ENCODE results near the gene TOR1AIP2.
"Not testable (repeated sequence)": the region's sequence is repeated elsewhere in the genome, so short reads cannot be mapped to it uniquely, and the experiment has no call there.

TOR1AIP2 gene

DNA sequence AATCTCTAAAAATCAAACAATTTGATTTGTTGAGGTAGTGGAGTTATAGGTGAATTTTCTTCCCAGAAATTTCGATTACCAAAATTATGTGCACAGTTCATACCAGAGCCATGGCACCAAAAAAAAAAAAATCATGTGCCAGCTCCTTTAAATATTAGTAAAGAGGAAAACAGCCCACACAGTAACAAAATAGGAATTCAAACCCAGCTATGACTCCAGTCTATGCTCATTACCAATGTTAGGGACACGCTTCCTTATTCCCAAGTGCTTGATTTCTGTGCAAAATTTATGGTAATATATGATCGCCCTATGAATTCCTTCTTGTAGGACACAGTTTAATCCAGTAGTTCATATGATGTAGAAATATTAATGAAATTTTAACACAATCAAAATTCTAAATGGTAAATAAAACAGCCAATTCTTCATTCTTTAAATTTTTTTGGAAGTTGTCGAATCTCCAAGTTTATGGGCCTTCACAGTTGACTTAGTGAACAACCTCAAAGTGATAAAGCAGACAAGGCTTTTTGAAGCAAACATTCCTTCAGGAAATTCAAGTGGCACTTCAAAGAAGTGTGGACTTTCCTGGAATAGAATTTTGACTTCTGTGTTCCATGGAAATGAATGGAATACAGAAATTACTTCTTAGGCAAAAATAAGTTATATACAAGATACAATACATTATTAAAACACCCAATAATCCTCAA, 1.9 kb downstream of the TOR1AIP2 start:
- DNase-seq, result no peak

DNA sequence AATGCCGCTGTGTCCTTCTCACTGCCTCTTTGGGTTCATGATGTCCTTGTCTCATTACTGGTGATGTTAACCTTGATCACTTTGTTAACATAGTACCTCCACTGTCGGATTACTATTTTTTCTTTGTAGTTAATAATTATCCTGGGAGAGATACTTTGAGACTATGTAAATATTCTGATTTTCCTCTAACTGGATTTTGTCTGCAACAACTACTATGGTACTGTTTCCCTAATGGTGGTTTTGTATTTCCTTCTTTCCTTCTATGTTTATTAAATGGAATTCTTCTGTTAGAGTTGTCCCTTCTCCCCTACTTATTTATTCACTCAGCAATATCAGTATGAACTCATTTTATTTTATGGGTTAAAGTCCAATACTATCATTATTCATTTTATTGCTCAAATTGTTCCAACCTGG, 4.2 kb downstream of the TOR1AIP2 start:
- no peak for DNase-seq

DNA sequence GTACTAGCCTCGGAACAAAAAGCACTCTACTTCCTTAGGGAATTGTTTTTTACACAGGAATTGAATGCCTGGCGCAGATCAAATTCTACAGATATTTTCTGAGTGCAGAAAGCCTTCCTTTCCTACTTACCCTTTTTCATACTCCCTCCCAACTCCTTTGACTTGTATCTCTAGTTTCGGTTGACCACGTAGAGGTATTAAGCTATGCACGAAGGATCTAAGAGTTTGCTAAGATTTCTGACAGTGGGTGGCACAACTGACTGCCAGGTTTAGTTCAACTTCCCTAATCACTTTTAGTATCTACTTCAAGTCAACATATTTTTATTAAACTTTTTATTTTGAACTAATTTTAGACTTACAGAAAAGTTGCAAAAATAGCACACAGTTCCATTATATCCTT, 5.0 kb downstream of the TOR1AIP2 start:
- no peak for DNase-seq

DNA sequence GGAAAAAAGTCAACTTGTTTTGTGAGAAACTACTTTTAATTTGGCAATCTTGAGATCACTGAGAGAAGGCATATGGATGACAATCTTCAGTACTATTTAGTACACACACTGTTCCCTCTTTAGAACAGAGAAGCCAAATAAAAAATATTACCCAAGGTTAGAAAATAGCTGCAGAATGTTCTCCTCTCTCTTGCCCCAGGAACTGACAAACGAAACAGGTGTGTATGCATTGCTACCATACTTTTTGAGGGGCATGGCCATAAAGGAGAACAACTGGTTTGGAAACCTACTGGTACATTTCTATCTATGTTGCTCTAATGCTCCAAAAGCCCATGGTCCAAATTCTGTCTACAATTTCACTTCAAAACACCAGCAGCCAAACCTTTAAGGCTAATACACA, 5.7 kb downstream of the TOR1AIP2 start:
- DNase-seq, result no peak

DNA sequence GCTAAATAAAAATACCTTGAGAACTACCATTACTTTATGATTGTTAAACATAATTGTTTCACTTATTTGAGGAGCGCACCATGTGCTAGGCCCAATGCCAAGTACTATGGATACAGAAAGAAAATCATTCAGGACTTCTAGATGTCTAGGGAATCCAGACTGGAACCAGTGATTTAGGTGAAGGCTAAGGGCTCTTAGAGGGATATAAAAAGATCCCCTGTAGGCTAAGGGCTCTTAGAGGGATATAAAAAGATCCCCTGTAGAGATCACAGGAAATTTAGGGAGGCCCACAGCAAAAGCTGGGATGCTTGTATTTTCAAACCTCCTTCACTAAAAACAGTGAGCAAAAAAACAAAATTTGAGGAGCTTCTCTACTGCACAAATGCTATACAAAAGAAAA, 6.7 kb downstream of the TOR1AIP2 start:
- no peak for DNase-seq

DNA sequence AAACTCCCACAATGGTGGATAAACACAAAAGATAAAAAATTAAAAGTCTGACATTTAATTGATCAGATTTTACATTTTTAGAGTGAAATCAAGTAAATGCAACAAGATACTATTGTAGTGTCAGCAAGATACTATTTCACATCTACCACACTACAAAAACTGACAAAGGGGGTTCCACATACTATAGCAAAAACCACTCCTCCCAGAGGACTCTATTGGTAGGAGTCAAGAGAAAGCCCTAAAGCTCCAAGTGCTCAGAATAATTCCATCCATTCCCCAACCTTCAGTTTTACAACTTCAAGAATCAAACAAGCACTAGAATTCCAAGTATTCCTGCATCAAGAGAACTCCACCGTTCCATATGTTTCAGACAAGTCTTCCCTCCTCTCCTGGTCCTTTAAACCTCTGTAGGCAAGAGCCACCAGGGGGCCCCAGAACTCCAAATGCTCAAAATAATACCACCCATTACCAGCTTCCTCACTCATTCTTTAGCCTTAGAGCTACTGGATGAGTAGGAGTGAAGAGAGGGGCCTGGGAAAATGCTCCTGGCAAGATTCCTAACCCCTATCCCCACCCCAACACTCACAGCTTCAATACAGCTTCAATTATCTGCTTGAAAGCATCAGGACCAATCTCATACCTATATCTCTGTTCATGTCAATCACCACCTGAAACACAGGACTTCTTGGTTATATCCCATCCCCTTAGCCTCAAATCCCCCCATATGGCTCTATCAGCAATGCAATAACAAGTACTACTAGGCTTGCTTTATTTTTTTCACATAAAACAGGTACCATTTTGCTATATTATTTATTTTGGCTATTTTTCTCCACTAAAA, 9.9 kb downstream of the TOR1AIP2 start:
- DNase-seq, result peak; percentile 59

DNA sequence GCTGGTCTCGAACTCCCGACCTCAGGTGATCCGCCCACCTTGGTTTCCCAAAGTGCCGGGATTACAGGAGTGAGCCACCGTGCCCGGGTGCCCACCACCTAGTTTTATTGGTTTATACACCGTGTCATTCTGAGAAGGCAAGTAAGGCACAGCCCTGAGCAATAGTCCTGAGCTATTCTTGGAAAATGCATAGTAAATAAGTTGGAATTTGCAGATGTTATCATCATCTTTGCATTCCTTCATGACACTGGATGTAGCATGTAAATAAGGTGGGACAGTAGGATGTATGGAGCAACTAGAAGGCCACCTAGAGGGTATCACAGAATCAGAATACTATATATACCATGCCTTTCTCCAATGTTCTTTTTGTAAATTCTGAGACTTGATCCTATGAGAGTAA, 11.0 kb downstream of the TOR1AIP2 start:
- DNase-seq, result no peak

DNA sequence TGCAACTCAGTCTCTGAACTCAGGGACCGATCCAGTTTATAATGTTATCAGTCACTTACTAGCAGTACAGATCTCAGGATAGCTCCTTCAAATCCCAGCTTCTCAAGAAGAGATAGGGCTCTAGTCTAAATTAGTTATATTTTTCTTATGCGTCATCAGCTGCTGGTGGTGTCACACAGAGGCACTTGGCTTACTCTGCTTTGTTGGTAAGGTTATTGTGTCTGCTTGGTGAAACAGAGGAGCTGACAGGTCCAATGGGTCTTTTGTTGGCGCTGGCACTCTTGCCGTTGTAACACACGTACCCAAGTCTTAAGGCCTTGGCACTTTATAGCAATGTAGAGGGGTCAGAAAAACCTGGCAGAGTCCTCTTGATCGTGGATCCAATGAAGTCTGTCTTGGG, 12.2 kb downstream of the TOR1AIP2 start:
- no peak for DNase-seq

DNA sequence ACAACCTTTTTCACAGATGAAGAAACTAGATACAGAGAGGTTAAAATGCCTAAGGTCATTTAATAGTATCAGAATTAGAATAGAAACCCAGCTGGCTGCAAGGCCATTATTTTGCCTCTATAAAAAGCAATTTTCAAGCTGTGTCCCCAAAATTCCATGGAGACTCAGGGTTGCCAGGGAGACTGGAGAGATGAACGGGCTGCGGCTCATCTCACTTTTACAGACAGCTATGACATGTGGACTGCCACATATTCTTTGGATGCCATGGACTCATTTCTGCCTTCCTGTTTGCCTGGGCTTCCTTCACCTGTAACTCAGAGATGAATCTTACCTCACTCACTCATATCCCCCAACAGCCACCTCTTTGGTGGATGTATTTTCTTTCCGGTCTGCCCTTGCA, 17.0 kb downstream of the TOR1AIP2 start:
- DNase-seq, result no peak

DNA sequence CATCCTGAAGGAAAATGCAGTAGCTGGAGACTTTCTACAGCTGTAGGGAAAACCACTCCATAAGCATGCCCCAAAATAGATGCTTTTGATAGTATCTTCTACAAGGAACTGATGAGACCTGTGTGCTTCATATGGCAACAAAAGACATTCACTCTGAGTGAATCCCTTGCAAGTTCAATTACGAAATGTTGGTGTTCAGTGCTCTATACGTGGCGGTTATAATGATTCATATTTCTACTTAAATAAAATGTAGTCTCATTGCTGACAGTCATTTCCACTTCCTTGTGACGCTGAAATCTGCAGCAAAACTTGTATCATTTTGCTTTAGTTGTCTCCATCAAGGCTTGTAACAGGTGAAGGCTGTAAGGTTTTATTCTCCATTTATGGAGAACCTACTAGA, 20.6 kb downstream of the TOR1AIP2 start:
- DNase-seq, result no peak

DNA sequence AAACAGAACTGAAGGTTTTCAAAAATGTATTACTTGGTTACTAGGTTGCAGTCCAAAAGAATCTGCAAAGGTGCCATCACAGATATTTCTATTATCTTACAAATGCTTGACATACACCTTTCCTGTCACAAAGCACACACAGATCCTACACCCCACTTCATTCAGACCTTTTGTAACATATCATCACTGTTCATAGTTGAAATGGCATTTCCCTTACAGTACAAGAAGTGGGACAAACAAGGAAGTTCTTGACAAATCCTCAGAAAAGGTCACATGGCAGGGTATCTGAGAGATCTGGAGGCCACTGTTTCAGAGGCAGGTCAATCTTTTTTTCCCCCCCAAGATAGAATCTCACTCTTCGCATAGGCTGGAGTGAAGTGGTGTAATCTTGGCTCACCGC, 21.3 kb downstream of the TOR1AIP2 start:
- DNase-seq, result no peak

DNA sequence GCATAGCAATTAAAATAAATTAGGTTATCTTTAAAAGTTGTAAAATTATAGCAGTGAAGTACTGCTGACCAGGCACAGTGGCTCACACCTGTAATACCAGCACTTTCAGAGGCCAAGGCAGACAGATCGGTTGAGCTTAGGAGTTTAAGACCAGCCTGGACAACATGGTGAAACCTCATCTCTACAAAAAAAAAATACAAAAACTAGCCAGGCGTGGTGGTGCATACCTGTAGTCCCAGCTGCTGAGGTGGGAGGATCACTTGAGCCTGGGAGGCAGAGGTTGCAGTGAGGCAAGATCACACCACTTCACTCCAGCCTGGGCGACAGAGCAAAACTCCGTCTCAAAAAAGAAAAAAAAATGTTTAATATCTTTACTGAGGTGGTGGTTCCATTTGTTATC, 21.8 kb downstream of the TOR1AIP2 start:
- DNase-seq, result not testable (repeated sequence)

DNA sequence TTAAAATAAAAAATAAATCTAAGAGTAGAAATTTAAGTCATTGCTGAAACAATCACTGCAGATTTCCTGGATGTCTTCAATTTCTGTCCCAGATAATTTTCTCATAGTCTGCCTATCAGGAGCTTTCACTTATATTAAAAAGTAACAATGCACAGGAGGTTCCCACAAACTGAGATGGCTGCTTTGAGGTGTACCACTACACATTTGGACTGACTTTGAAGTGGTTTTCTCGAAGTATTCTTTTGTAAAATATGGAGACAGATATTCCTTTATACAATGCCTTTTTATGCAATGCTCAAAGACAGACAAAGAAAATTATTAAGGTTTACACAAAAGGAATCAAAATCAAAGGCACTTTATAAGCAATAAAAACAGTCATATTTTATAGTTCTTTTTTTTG, 24.5 kb downstream of the TOR1AIP2 start:
- no peak for DNase-seq

DNA sequence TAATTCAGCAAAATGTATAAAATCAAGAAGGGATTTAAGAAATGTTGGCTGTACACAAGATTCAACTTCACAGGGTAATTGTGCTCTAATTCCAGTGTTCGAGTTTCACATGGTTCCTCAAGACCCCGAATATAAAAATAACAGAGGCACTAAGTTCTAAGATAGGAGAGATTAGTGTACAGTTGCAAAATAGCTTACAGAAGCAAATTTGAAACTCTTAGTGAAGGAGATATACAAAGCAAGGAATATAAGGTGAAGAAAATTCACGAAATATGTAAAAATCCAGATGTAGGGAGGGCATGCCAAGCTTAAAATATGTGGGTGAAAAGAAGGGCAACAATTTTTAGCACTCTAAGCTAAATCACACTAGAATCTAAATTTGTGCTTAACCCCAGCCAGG, 29.4 kb downstream of the TOR1AIP2 start:
- no peak for DNase-seq

DNA sequence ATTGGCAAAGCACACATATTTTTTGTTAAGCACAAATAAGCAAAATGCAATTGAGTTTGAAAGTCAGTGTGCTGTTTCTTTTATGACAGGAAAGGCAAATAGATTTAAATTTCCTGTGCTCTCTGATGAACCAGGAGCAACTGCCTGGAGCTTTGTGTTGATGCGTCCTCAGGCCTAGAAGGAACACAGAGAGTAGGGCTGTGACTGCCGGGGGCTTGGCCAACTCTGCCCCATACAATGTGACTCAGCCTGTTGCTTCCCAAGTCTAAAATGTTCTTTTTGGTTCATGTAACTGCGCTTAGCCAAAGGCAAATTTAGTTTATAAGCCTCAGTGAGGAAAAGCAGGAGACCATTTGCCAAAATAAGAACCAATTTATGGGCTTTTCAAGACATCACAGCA, 37.5 kb downstream of the TOR1AIP2 start:
- no peak for DNase-seq

DNA sequence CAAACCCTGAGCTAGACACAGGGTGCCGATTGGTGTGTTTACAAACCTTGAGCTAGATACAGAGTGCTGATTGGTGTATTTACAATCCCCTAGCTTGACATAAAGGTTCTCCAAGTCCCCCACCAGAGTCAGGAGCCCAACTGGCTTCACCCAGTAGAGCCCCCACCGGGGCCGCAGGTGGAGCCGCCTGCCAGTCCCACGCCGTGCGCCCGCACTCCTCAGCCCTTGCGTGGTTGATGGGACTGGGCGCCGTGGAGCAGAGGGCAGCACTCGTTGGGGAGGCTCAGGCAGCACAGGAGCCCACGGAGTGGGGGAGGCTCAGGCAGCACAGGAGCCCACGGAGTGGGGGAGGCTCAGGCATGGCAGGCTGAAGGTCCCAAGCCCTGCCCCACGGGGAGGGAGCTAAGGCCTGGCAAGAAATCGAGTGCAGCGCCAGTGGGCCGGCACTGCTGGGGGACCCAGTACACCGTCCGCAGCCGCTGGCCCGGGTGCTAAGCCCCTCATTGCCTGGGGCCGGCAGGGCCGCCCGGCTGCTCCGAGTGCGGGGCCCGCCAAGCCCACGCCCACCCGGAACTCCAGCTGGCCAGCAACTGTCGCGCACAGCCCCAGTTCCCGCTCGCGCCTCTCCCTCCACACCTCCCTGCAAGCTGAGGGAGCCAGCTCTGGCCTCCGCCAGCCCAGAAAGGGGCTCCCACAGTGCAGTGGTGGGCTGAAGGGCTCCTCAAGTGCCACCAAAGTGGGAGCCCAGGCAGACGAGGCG, 40.7 kb downstream of the TOR1AIP2 start:
- not testable (repeated sequence) for DNase-seq

DNA sequence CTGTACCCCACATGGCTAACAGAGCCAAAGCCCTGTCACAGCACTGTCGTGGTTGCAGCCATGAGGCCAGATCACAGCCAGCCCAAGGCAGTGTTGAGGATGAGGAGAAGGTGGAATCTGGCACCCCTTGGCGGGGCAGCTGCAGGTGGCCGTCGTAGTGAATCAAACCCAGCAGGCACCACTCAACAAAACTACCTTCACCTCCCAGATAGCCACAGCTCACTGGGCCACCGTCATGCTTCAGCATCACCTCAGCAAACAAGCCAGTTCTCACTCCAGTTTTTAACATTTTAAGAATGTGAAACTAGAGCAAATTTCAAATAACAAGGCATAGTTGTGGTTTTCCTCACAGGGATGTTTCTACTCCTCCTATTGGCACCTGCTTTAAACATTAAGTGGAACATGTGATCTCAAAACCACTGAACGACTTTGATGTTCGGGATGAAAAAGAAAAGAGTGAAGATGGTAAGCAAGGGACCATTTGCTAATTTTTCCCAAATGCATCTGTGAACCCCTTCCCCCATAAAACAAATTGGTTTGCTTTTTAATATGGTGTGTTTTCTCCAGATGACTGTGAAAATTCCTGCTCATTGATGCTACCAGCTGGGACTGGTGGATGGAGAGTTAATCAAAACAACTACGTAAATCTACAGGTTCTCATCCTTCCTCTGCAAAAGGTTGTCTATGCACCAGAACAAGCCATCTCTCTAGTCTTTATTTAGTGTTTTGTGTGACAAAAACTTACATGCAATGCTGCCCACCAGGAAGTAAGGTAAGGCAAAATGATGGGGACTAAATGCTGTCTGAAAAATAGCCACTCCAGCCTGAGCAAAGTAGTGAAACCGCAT, 45.5 kb downstream of the TOR1AIP2 start:
- DNase-seq, result no peak

DNA sequence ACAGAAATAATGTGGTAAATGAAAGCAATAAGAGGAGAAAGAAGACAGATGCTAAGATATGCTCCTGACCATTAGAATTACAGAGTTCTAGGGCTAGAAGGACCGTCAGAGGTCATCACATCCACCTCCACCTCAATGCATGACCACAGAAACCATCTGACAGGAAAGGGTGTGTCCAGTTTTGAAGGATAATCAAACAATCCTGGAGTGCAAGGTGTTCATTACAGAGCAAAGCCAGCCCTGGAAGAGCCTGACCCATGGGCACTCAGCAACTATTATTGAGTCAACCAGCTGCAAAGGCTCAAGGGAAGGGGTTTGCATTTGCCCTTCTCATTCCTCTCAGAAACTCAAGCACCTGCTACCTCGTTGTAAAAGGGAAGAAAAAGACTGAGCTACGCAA, 46.4 kb downstream of the TOR1AIP2 start:
- no peak for DNase-seq

DNA sequence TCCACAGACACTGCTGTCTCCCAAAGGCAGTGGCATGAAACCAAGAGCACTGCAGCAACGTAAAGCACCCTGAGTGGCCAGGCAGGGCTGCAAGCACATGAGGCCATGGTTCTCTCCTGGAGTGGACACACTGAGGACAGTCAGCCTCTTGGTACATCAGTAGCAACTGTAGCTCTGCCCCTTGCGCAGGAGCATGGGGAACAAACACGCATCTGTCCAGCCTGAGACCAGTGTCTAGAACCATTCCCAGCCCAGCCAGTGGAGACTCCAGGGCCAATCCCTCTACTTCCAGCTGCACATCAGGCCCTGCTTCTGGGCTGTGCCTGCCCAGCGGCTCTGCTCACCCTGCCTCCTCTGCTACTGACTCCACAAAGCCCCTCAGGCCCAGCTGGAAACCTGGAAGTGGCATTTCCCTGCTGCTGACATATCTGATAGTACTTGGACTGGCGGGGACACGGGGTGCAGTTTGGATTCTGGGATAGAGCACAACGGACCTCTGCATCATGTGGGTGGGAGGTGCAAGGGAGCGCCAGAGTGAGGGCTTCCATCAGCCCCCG, 49.0 kb downstream of the TOR1AIP2 start:
- no peak for DNase-seq

DNA sequence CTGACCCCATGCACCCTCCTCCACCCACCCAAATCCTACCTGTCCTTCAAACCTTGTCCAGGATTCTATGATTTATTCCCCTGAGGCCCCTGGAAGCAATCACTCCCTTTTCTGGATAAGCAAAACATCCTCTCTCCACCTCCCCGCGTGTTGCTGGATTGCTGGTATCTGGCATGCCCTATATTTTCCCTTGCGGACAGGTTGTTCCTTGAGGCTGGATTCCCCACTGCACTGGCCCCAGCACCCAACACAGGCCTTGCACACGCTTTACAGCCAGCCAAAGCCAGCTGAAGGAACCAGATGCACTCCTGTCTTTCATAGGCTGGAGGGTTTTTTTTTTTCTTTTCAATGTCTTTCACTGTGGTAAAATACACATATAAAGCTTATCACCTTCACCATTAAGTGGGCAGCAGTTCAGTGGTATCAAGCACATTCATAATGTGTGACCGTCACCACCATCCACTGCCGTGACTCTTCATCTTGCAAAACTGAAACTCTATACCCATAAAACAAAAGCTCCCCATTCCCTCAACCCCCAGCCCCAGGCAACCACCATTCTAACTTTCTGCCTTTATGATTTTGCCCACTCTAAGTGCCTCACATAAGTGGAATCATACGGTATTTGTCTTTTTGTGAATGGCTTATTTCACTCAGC, 50.9 kb downstream of the TOR1AIP2 start:
- no peak for DNase-seq

DNA sequence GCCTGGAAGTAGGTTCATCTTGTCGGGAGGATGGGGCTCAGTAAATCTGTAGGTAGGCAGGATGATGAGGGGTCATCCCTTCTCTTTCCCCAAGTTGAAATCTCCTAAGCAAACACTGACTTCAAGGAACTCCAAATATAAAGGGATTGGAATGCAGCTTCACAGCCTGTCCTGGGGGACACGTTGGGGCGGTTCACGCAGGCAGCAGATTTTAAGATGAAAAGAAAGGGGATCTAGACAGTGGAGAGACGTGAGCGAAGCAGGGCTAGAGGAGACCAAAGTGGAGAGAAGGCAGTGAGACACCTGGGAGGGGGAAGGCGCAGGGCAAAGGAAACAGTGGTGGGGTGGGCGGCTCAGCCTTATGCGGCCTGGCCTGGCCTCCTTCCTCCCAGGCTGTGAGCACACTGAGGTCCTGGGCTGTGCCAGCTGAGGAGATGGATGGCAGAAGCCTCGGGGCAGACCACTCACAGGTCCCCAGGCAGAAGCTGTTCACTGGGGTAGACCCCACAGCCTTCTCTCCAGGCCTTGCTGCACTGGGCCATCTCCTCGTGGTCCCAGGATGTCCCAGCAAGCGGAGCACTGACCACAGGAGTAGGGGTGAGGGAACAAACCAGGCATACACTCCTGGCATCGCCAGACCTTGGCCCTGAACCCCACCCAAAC, 51.7 kb downstream of the TOR1AIP2 start:
- DNase-seq, result no peak

Measured in fibroblast of skin of right quadriceps (primary cell).